GM18867 (cell line): ENCODE data around the gene LENG9.

Source experiments
- ATAC-seq: cut with Tn5 transposase; IDR thresholded peaks from one replicate; pipeline ENCODE4 v1.9.1; 2021; ENCODE audit warnings: mild to moderate bottlenecking, moderate library complexity; ENCODE audit not compliant: unreplicated experiment

Gene LENG9

DNA sequence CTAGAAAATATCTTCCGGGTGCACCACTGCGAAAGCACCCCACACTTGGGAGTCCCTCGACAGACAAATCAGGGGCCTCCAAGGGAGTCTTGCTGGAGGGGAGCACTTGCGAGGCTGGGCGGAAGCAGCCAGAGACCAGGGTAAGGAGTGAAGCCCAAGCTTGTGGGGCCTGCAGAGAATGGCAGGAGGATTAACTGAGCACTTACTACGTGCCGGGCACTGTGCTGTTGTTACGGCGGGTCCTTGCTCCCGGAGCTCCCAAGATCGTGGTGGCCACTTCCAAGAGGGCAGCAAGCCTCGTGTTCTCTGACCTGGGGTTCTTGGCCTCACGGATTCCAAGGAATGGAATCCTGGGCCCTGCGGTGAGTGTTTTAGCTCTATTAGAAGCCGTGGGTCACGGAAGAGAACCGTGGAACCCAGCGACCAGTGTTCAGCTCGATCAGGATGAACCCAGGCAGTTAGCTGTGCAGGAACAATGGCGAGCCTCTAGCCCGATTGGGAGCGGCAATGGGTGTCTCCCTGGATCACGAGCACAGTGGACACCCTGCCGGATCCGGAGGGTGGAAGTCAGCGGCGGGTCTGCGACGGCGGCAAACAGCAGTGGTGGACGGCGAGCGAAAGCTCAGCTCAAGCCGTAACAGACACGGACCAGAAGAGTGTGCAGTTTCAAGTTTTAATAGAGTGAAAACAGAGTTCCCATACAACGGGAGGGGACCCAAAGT, 38.8 kb downstream of the LENG9 start:
- ATAC-seq = no peak

DNA sequence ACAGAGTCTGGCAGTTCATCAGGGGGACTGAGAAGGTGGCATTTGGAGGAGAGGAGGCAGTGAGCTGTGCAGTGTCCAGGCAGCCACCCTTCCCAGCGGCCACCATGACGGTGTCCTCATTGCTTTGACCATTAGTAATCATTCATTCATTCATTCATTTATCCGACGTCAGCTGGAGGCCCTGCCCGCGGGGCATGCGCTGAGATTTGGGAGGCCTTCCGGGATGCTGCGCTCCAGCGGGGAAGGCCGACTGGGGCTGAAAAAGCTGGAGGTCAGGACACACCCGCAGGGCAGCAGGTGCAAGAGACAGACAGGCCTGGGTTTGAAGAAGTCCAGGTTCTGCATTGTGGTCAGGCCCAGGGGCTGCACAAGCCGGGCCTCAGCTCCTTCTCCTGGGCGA, 39.4 kb downstream of the LENG9 start:
- no peak for ATAC-seq

DNA sequence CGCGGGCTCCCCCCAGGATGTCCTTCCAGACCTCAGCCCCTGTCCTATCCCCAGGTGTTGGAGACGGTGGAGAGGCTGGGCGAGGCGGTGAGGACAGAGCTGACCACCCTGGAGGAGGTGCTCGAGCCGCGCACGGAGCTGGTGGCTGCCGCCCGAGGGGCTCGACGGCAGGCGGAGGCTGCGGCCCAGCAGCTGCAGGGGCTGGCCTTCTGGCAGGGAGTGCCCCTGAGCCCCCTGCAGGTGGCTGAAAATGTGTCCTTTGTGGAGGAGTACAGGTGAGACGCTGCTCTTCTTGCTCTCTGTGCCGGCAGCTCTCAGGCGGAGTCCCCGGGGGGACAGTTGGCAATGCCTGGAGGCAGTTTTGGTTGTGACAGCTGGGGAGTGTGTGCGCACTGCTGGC, 41.4 kb downstream of the LENG9 start:
- ATAC-seq = no peak

DNA sequence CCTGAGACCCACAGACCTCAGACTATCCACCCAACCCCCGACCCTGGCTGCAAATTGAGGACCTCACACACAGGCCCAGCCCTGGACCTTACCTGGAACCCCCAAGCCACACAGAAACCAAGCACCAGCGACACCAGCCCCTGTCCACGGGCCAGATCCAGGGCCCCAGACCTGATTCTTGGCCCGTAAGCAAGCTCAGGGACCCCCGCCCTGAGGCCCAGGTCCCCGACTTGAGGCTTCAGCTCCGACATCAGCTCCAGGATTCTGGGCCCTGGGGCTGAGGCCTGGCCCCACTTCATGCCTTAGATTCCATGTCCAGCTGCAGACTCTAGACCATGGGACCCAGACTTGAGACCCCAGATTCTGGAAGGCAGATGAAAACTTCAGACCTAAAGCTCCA, 42.1 kb downstream of the LENG9 start:
- no peak for ATAC-seq

DNA sequence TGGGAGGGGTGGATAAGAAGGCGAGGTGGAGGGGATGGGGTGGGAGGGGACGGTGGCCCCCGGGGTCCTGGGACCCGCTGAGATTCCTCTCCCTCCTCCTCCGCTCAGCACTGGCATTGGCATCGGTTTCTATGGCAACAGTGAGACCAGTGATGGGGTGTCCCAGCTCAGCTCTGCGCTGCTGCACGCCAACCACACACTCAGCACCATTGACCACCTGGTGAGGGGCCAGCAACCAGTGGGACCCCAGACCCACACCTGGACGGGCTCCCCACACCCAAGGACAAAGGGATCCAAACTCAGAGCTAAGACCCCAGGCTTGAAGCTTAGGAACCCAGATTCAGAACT, 42.4 kb downstream of the LENG9 start:
- ATAC-seq = no peak

DNA sequence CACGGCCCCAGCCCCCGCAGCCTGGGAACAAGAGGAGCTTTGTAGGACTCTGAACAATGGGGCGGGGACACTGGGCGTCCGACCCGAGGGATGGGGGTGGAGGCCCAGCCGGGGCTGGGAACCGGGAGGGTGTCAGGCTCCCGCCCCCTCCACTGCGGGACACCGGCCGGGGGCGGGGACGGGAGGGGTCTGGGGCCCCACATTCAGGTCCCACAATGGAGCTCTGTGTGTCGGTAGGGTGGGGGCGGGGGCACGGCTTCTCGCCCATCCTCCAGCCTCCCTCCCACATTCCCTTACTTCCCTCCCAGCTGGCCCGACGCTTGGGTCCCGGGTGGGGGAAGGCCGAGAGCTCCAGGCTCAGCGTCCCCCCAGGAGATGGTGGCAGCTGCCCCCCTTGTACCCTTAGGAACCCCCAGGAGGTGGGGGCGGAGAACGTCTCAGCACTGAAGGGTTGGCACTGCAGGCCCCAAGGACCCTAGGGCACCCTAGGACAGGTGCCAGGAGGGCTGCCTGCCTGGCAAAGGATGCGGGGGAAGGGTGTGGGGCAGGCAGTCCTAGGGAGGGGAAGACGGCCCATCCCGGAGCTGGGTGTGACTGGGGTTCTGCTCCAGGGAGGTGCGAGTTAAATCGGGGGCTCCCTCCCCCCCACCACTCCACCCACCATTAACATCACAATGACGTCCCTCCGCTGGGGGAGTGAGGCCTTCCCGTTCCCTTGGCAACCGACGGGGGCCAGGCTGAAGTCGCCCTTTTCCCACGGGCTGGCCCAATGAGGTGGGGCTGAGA, 43.0 kb downstream of the LENG9 start:
- ATAC-seq = no peak

DNA sequence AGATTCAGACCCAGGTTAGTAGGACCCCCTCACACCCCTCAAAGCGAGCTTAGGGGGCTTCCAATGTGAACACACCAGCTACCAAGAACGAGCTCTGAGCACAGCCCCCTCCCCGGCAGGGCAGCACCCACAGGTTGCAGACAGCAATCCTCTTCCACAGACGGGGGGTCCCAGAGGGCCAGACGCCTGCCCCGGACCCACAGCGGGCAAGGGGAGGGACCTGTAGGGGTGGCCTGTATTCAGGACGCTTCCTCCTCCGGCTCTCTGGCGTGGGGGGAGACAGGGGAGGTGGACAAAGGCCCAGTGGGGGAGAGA, 43.6 kb downstream of the LENG9 start:
- no peak for ATAC-seq

DNA sequence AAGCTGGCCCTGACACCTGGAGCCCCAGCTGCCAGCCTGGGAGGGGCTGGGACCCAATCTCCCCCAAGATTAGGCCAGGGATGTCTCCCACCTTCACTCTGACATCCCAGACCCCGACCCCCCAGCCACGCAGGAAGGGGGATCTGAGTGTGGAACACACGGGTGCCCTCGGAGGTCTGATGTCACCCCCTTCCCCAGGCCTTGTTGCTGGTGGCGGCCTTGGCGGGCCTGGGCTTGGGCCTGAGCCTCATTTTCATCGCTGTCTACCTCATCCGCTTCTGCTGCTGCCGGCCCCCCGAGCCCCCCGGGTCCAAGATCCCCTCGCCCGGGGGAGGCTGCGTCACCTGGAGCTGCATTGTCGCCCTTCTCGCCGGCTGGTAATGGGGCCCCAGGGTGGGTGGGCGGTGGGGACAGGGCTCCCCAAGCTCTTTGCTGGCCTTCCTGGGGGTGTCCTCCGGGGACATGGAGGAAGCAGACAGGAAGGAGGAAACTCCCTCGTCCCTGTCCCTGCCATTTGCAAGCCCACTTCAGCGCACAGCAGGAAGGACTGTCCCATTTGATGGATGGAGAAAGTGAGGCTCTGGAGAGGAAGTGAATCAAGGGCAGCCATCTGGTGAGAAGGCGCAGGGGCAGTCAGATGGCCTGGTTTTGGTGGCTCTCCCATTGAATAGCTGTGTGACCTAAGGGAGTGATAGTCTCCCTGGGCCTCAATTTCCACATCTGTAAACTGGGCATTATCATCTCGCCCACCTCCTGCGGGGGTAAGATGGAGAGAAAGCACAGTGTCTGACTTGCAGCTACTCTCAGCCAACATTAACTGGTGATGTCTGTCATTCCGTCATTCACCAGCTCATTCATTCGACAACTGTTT, 44.4 kb downstream of the LENG9 start:
- no peak for ATAC-seq

DNA sequence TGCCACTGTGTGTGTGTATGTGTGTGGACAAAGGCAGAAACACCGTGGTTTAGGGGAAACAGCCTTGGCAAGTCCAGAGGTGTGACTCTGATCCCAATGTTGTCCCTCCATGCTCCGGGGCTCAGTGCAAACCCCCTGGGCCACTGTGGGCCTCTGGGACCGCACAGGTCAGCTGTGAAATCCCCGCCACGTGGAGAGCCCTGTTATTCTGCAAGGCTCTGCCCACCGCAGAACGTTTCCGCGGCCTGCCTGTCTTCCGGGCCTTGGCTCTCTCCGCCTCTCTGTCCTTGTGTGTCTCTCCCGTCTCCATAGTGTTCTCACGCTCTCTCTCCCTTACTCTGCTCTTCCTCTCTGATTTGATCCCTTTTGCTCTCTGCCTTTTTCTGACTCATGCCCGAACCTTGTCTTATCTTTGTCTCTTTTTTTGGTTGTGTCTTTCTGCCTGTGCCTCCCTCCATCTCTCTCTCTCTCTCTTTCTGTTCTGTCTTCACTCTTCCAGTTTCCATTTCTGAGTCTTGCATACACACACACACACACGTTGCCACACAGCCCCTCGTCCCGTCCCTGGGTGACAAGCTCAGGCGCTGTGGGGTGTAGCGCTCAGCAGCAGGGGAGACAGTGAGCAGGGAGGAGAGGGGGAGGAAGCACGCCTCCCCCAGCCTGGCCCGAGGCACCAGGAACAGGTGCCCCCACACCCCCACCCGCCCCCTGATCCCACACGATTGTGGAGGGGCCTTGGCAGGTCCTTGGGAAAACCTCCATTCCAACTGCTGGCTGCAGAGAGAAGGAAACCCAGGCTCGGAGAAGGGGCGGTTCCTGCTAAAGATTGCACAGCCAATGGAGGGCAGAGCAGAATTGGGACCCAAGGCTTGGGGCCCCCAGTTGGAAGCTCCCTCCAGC, 45.3 kb downstream of the LENG9 start:
- ATAC-seq = no peak

DNA sequence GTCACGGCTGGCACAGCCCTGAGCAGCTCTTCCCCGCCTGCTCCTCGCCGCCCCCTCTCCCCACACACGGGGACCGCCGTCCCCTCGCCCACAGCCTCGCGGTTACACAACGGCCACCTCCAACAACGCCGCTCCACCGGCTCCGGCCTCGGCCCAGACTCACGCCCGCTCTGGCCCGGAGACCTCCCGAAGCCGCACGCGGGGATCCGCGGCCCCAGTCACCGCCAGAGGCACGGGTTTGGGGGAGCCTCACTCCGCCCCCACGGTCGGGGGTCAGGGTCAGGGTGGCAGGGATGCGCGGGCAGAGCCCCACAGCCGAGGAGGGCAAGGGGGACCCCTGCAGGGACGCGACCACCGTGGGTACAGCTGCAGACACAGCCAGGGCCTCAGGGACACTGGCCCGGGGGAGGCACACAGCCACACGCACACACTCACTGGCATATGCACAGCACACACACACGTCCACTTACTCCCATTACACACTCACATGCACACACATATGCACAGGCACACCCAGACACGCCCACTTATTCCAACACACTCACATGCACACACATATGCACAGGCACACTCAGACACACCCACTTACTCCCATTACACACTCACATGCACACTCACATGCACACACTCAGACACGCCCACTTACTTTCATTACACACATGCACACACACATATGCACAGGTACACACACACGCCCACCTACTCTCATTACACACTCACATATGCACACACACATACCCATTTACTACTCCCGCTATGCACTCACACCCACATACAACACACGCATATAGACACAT, 46.7 kb downstream of the LENG9 start:
- no peak for ATAC-seq

DNA sequence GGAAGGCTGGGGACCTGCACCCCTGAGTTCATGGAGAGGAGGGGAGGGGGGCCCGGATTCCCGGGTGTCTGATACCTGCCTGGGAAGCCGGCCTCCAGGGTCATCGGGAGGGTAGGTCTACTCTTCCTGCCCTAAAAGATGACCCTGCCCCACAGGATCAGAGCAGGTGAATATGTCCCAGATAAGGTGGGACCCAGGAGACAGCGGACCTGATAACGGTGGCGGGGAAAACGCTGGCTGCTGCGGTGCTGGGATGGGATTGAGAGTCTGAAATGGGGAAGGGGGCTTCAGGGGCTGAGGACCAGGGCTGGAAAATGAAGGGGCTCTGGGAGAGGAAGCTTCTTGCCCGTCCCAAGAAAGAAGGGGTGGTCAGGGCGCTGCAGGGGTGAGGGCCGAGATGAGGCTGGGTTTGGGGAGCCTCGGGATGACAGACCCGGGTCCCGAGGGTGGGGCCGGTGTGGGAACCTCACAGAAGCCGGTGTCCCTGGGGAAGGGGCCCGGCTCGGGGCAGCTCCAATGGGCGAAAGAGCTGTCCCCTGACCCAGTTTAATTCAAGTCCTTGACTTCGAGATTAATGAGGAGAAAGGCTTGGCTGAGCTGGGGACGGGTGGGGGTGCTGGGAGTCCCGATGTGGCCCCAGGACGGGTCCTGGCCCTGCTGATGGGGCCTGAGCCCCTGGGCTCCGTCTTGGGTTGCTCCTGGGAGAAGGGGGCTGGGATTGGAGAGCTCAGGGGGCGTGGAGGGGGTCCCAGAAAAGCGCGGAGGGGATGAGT, 47.5 kb downstream of the LENG9 start:
- ATAC-seq = no peak

DNA sequence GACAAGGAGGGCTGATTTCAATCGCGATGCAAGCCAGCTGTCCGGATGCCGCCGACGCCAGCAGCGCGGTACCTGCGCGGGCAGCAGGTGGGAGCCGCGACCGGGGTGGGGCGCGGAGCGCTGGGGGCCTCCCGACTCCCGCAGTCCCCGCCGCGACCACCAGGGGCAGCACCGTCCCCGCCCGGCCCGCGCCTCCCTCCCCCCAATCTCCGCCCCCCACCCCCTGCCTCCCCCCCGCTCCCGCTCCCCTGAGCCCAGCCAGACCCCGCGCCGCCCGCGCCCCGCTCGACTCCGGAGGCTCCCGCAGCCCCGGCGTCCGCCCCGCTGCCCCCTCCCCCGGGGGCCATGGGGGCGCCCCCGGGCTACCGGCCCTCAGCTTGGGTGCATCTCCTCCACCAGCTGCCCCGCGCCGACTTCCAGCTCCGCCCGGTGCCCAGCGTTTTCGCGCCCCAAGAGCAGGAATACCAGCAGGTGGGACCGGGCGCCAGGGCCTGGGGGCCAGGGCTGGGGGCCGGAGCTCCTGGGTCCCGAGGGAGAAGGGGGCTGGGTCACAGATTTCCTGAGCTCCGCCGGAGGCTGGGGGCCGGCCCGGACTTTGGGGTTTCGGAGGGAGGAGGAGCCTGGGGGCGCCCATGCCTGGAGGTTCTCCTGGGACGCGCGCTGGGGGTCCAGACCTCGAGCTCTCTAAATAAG, 48.2 kb downstream of the LENG9 start, which contains the start of gene TTYH1:
TSS of gene TTYH1 (plus strand) at position 257 of the 693 bp plus-strand sequence. CDS start at position 346, 89 bp downstream.
- no peak for ATAC-seq

DNA sequence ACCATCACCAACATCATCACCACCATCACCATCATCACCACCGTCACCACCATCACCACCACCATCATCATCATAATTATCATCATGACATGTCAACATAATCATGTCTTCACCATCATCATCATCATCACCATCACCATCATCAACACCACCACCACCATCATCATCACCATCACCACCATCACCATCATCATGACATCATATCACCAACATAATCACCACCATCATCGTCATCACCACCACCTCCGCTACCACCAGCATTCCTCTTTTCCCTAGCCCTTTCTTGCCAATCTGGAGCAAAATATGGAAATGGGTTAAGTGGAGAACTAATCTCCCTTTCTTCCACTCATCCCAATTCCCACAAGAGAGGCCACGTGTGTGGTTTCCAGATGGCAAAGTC, 49.4 kb downstream of the LENG9 start:
- ATAC-seq = no peak

DNA sequence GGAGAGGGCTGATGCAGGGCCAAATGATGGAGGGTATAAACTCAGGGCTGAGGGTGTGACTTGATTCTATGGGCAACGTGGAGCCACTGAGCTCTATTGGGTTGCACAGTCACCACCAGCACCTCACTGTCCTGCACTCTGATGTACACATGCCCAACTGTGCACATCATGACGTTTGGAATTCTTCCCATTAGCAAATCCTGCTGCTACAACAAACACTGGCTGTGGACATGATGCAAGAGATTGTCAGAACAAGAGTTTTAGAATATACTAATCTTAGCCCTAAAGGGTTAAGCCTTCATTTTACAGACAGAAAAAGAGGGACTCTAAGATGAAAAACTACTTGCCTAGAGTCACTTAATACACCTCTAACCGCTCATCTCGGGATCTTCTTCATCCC, 50.7 kb downstream of the LENG9 start:
- no peak for ATAC-seq
